Measurements from ENCODE around the gene MAML2. TPM values are rescaled to one million over a fixed set of nuclear protein-coding genes. Genes with fewer than 3 reads are reported as not detected.

MAML2 gene
- total and polyA plus RNA-seq, 2 of the 8 experiments (the other 6 are each of a cell fraction or from before 2014, with no cell fraction given): 3.8 to 6.6 TPM

DNA sequence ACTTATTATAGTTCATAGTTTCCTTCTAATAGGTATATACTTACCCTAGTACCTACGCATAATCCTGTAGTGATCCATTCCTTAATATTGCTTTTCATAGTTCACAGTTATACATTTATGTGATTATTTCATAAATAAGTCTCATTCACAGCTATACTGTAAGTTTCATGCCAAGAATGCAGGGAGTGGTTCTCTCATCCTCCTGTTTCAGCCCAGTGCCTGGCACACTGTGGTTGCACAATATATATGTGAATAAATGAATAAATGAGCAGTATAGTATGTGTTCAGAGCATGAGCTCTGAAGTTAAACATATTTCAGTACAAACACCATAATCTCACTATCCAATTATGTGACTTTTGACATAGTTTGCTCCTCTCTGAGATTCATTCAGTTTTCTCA is 115.8 kb downstream of the MAML2 start:
- 94% methylated on average over 1 of the region's 1 CpG; no CpG with 5 or more reads in 1 of the 2 experiments for WGBS, 2 experiments (ENCODE audit: extremely low coverage in 1 of 2, insufficient coverage in 1 of 2, insufficient read length in 1 of 2, insufficient replicate concordance in 2 of 2, low coverage in 1 of 2, low lambda C conversion rate in 2 of 2, missing lambda C conversion rate in 1 of 2)
- Histone ChIP-seq H2BK15ac (ENCODE audit: low read length) (no peak overlapping the region), H3K79me2 (ENCODE audit: control insufficient read depth in 1 of 2, insufficient read depth in 2 of 2, low read length in 2 of 2) (no peaks in the 10 kb centered on the region), H2BK120ac (replicated peaks; ENCODE audit: low read depth, low read length) (no peak overlapping the region), H3K4ac (replicated peaks; ENCODE audit: insufficient read length, low read depth, low read length) (no peak overlapping the region), H3K23ac (ENCODE audit: insufficient read length) (no peak overlapping the region), H3K18ac (ENCODE audit: extremely low read depth, low read length) (no peak overlapping the region), H3K14ac (ENCODE audit: insufficient read length) (no peak overlapping the region), H3K9ac (replicated peaks in 1 of 4; ENCODE audit: extremely low read depth in 1 of 4, low read depth in 3 of 4, low read length in 3 of 4) (no peak overlapping the region), H4K5ac (ENCODE audit: insufficient read length, low read depth, low read length) (no peak overlapping the region), H4K91ac (replicated peaks; ENCODE audit: insufficient read length, low read length) (no peak overlapping the region), H2BK5ac (ENCODE audit: low read depth, low read length) (no peak overlapping the region), H2BK12ac (ENCODE audit: low read depth, low read length) (no peak overlapping the region), H4K8ac (ENCODE audit: extremely low read depth, insufficient read depth, low read length) (no peak overlapping the region), H2BK20ac (ENCODE audit: low read length) (no peak overlapping the region), H3K4me1 (replicated peaks in 1 of 4; ENCODE audit: control insufficient read depth in 3 of 4, insufficient read depth in 4 of 4, low read length in 3 of 4) (no peaks in the 10 kb centered on the region), H2AFZ (ENCODE audit: low read length) (no peak overlapping the region), H3K27ac (ENCODE audit: low read depth, low read length) (no peak overlapping the region), H3K23me2 (ENCODE audit: low read depth, low read length) (no peaks in the 10 kb centered on the region), H3K4me2 (ENCODE audit: insufficient read depth in 1 of 2, low read depth in 2 of 2, low read length in 2 of 2) (no peak overlapping the region), H3K56ac (replicated peaks; ENCODE audit: insufficient read length, low read depth, low read length) (no peak overlapping the region), H4K20me1 (replicated peaks in 1 of 2; ENCODE audit: control insufficient read depth in 1 of 2, insufficient read depth in 2 of 2, low read length in 2 of 2) (no peaks in the 10 kb centered on the region), H3K4me3 (ENCODE audit: extremely low read depth in 1 of 4, insufficient read depth in 2 of 4, low read depth in 3 of 4, low read length in 4 of 4) (no peak overlapping the region), H2AK5ac (ENCODE audit: low read depth, low read length) (no peak overlapping the region), H3K27me3 (replicated peaks in 1 of 4; ENCODE audit: control insufficient read depth in 3 of 4, extremely low read depth in 1 of 4, insufficient read depth in 3 of 4, low read length in 3 of 4) (no peaks in the 10 kb centered on the region), H3K9me3 (ENCODE audit: insufficient read depth in 2 of 2, low read depth in 1 of 2, low read length in 1 of 2) (no peaks in the 10 kb centered on the region), H3K36me3 (ENCODE audit: control insufficient read depth in 2 of 4, insufficient read depth in 4 of 4, low read length in 3 of 4) (no peaks in the 10 kb centered on the region), H3K79me1 (ENCODE audit: low read depth, low read length) (no peaks in the 10 kb centered on the region)
- TF ChIP-seq, protein P1, sequence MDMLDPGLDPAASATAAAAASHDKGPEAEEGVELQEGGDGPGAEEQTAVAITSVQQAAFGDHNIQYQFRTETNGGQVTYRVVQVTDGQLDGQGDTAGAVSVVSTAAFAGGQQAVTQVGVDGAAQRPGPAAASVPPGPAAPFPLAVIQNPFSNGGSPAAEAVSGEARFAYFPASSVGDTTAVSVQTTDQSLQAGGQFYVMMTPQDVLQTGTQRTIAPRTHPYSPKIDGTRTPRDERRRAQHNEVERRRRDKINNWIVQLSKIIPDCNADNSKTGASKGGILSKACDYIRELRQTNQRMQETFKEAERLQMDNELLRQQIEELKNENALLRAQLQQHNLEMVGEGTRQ (IDR thresholded peaks at IDR 0.05; ENCODE audit: low read length): no peak
- no peak for TF ChIP-seq SP2 (IDR thresholded peaks at IDR 0.05; ENCODE audit: low read length)
- TF ChIP-seq POLR2A (IDR thresholded peaks at IDR 0.05; ENCODE audit: control extremely low read depth in 1 of 2, low read depth in 2 of 2, low read length in 2 of 2): no peak
- no peak for TF ChIP-seq KDM4A (IDR thresholded peaks at IDR 0.05; ENCODE audit: low read depth, low read length, severe bottlenecking)
- no peak for TF ChIP-seq POU5F1 (IDR thresholded peaks at IDR 0.05; ENCODE audit: low read depth, low read length)
- CTCF ChIA-PET (ENCODE audit: partially characterized antibody): interaction anchor here (1.2 to 4.0 kb wide), 4 partner anchors 9 to 15 kb away, joined by 3 to 14 read pairs (median 6); no protein-coding TSS in a partner anchor
- DNase-seq (ENCODE audit: low read depth in 1 of 2, low spot score in 2 of 2) (no peak), FAIRE-seq (no peak)
- POLR2A ChIA-PET (ENCODE audit: partially characterized antibody): interaction anchor here (2.3 kb wide), 1 partner anchor 16 kb away, joined by 4 read pairs; no protein-coding TSS in a partner anchor
